ENCODE data around the gene TCHP. TPM values are rescaled to one million over a fixed set of nuclear protein-coding genes. Genes with fewer than 3 reads are reported as not detected.
A peak's percentile ranks its signal among the peaks of the same experiment; 100 is the strongest.

Gene TCHP
- total and polyA plus RNA-seq, 7 donors = 12.5 to 42.9 (median 16.0) TPM

DNA sequence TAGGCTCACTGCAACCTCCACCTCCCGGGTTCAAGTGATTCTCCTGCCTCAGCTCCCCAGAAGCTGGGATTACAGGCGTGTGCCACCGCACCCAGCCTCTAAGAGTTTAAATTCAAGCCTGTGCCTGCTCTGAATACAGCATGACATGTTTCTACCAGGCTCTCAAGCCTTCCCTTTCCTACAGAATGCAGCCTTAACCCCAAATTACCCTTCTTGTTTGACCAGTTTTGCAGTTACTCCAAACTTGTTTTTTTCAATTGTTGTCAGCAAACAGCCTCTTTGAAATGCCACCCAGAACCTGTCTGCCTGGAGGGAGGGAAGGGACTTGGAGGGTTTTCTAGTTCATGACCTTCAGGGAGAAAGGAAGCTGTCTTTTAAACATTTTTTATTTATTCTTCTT is 35.2 kb upstream of the TCHP start:
- no peak overlapping the region for H3K4me3 ChIP-seq
- H3K36me3 ChIP-seq = peaks cover 0 to 8% (median 0%) of the 10 kb centered on the region in 4 donors
- TF ChIP-seq POLR2AphosphoS5 (IDR thresholded peaks at IDR 0.05) (no peak), EP300 (IDR thresholded peaks at IDR 0.05) (no peak), CTCF (IDR thresholded peaks at IDR 0.05) (no peak), POLR2A (IDR thresholded peaks at IDR 0.05) (no peak)
- peaks cover 0 to 7% (median 0%) of the 10 kb centered on the region in 4 donors for H3K4me1 ChIP-seq
- H3K27me3 ChIP-seq = no peaks in the 10 kb centered on the region
- peak overlapping the region in 3 of 4 donors; percentile 13 to 42 (median 14) for H3K27ac ChIP-seq
- no peaks in the 10 kb centered on the region for H3K9me3 ChIP-seq
- intact Hi-C loops (cut with DNase I) = no loop called here
- WGBS, 2 donors = 14 to 70% methylated on average over 3 of the region's 3 CpGs
- DNase-seq = no peak

- Histone ChIP-seq H3K36me3 (peaks cover 0 to 9% (median 0%) of the 10 kb centered on the region in 4 donors), H3K4me1 (peaks cover 0 to 6% (median 2%) of the 10 kb centered on the region in 4 donors), H3K27me3 (no peaks in the 10 kb centered on the region), H3K27ac (no peak overlapping the region), H3K4me3 (no peak overlapping the region), H3K9me3 (no peaks in the 10 kb centered on the region)
- intact Hi-C loops (cut with DNase I) = no loop called here
- 38 to 72% methylated on average over 9 of the region's 9 CpGs for WGBS, 2 donors
- TF ChIP-seq POLR2AphosphoS5 (IDR thresholded peaks at IDR 0.05) = no peak
- DNase-seq = no peak
Measured at GRCh38 chr12:109868182-109869051, 31.7 kb upstream of the TCHP start.

DNA sequence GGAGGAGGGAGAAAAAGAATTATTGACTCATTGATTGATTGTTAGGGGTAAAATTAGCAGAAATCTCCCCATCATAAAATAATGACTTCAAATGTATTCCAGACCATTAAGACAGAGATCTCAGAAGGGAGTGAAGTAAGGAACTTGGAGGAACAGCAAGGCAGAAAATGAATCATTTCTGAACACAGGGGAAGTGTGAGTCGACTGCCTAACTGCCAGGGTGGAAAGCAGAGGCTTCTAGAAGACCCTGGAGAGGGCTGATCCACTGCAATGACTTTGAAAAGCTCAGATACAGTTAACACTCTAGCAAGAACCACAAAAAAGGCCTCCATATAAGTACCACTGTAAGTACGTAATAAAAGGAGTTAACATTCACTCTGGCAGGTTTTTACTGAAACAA is 29.4 kb upstream of the TCHP start:
- intact Hi-C loops (cut with DNase I) = no loop called here
- Histone ChIP-seq H3K4me1 (peaks cover 0 to 4% (median 0%) of the 10 kb centered on the region in 4 donors), H3K27me3 (no peaks in the 10 kb centered on the region), H3K36me3 (peaks cover 0 to 9% (median 0%) of the 10 kb centered on the region in 4 donors), H3K9me3 (no peaks in the 10 kb centered on the region), H3K27ac (no peak overlapping the region), H3K4me3 (no peak overlapping the region)
- no peak for DNase-seq
- WGBS, 2 donors = 72 to 87% methylated on average over 2 of the region's 2 CpGs
- no peak for TF ChIP-seq POLR2A (IDR thresholded peaks at IDR 0.05)
- no peak for TF ChIP-seq POLR2AphosphoS5 (IDR thresholded peaks at IDR 0.05)
- no peak for TF ChIP-seq CTCF (IDR thresholded peaks at IDR 0.05)
- no peak for TF ChIP-seq EP300 (IDR thresholded peaks at IDR 0.05)

- H3K9me3 ChIP-seq = no peaks in the 10 kb centered on the region
- no peak for TF ChIP-seq CTCF (IDR thresholded peaks at IDR 0.05)
- TF ChIP-seq POLR2A (IDR thresholded peaks at IDR 0.05) = no peak
- TF ChIP-seq EP300 (IDR thresholded peaks at IDR 0.05) = no peak
- no peak for TF ChIP-seq POLR2AphosphoS5 (IDR thresholded peaks at IDR 0.05)
- H3K4me3 ChIP-seq = no peak overlapping the region
- no peak for DNase-seq
- intact Hi-C loops (cut with DNase I) = no loop called here
- H3K27me3 ChIP-seq = no peaks in the 10 kb centered on the region
- H3K4me1 ChIP-seq = peaks cover 0 to 4% (median 0%) of the 10 kb centered on the region in 4 donors
- H3K27ac ChIP-seq = no peak overlapping the region
- 40 to 75% methylated on average over 7 of the region's 7 CpGs for WGBS, 2 donors
- H3K36me3 ChIP-seq = peaks cover 0 to 9% (median 0%) of the 10 kb centered on the region in 4 donors
Measured at GRCh38 chr12:109871668-109872314, 28.3 kb upstream of the TCHP start.

DNA sequence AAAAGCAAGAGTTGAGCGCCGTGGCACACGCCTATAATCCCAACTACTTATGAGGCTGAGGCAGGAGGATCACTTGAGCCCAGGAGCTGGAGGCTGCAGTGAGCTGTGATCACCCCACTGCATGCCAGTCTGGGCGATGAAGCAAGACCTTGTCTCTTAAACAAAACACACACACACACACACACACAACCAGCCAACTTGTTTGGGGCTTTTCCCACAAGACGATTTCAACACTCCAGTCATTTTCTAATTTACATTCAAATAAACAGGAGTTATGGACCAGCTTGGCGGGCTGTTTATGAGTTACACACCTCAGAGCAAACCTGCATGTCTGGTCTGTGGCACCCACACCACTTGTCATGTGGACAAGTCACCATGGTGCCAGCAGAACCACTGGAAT is 26.4 kb upstream of the TCHP start:
- Histone ChIP-seq H3K36me3 (peaks cover 0 to 9% (median 0%) of the 10 kb centered on the region in 4 donors), H3K4me1 (peaks cover 0 to 16% (median 10%) of the 10 kb centered on the region in 4 donors), H3K4me3 (no peak overlapping the region), H3K27me3 (no peaks in the 10 kb centered on the region), H3K9me3 (no peaks in the 10 kb centered on the region), H3K27ac (no peak overlapping the region)
- intact Hi-C loops (cut with DNase I) = no loop called here
- 67 to 84% methylated on average over 6 of the region's 6 CpGs for WGBS, 2 donors
- TF ChIP-seq CTCF (IDR thresholded peaks at IDR 0.05) = no peak
- no peak for TF ChIP-seq POLR2AphosphoS5 (IDR thresholded peaks at IDR 0.05)
- no peak for TF ChIP-seq POLR2A (IDR thresholded peaks at IDR 0.05)
- TF ChIP-seq EP300 (IDR thresholded peaks at IDR 0.05) = no peak
- DNase-seq = no peak

Measured in sigmoid colon (tissue), 7 donors.